SH-SY5Y (cell line): ENCODE measurements around the gene HCRTR1.

Source experiments
- GATA2 ChIP-seq: IDR thresholded peaks from 2 replicates; pipeline ENCODE4 v1.6.1; 2011; ENCODE audit warnings: mild to moderate bottlenecking, low read depth, low read length
- GATA3 ChIP-seq: IDR thresholded peaks from 2 replicates; pipeline ENCODE4 v1.6.1; 2011; ENCODE audit warnings: low read depth, mild to moderate bottlenecking, low read length, moderate library complexity

GRCh38 chr1:31642897-31643296 is 25.4 kb downstream of the HCRTR1 start:
- TF ChIP-seq GATA2 (no peak), GATA3 (no peak)
